HG03469 (cell line): ENCODE measurements around the gene STYX.

Experiments
- ATAC-seq: cut with Tn5 transposase; IDR thresholded peaks from one replicate; pipeline ENCODE4 v1.9.1; 2021; ENCODE audit warnings: mild to moderate bottlenecking, moderate library complexity, moderate number of reproducible peaks; ENCODE audit not compliant: unreplicated experiment

STYX gene

DNA sequence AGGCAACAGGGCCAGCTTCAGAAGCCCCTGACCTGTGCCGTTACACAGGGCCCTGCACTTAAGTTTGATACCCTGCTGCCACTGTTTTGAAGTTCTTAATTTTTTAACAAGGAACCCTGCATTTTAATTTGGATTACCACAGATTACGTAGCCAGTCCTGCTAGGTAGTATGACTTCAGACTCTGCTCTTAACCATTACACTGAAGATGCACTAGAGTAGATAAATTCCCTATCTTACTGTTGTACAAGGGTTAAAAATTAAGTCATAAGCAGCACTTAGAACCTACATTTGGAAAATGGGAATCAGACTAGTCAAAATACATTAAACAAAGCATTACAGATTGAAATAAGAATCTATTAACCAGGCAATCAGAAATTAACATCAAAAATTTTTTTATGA, 59.2 kb downstream of the STYX start:
- ATAC-seq = no peak

DNA sequence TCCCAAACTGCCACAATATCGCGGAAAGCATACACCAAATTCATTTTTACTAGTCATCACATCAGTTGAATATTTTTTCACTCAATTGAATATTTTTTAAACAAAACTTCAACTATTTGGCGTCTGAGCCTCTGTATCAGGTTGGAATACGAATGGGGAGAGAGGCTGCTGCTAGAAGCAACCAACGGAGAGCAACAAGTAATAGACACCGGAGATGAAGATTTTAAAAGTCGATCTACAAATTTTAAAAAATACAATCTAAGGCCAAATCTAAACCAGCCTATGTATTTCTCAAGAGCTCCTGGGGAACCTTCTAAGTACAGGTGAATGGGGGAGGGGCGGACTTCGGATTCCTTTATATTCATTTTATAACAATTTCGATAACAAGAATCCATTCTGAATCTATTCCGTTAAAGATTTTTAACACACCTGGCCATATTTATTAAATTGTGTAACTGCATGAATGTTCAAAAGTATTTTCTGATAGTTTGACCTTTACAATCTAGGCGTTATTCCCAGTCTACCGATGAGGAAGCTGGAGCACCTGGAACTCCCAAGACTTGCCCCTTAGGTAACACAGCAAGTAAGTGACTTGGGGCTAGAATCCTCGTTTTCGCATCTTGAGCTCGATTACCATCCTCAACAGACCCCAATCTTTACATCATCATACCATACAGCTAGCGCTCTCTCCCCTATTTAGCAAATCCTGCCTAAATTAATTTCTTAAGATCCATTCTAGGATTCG, 60.2 kb downstream of the STYX start:
- no peak for ATAC-seq

DNA sequence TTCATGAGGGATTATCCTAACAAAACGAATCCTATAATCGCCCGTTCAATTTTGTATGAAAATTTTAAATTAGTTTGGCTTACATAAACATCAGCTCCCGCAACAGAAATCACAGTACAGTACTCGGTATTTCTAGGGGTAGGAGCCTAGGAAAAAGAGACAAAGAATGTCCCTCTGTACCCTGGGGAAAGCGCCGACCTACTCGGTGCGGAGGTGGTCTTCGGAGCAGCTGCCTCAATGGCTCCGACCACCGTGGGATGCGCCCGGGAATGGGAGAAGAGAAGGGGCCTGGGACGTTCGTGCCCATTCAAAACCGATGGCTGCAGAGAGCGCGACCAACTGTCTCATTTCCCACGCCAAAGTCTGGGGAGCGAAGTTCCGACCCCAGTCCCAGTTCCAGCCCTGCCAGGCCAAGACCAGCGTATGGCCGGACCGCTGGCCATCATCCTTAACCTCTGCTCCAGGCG, 60.8 kb downstream of the STYX start:
- no peak for ATAC-seq

DNA sequence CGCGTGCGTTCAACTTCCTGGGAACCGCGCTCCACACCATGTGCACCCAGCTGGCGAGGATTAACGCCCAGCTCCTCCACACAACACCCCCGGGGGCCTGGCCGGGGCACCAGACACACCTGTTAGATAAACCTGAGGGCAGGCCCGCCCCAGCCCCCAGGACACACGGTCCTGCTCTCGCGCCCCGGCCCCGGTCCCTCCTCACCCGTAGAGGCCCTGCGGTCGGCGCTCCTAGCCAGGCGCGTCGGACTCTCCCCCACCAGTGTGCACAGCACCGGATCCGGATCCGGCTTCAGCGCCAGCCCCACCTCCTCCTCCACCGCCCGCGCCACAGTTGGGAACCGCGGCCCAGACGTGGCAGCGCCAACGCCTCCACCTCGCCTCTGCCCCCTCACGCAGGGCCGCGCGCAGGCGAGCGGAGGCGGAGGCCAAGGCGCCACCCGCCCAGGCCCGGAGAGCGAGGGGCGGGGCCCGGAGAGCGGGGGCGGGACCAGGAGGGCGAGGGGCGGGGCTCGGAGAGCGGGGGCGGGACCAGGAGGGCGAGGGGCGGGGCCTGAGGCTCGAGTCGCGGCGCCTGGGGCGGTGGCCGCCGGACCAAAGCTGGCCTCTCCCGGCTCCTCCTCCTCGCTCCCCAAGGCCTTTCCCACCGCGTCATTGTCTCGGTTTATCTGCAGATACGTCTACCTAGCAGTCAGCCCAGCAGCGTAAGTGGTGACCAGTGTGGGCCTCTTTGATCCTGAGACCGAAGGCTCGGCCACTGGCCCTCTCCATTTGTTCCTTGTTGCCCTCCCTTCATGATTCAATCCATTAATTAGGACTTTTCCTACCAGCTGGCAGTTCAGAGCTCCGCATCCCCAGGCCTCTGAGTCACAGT, 61.5 kb downstream of the STYX start, which contains the start of gene GNPNAT1:
TSS of gene GNPNAT1 (minus strand) at position 385 of the 874 bp plus-strand sequence. CDS start 6,957 bp downstream, outside the sequence.
- ATAC-seq = peak; percentile 85

DNA sequence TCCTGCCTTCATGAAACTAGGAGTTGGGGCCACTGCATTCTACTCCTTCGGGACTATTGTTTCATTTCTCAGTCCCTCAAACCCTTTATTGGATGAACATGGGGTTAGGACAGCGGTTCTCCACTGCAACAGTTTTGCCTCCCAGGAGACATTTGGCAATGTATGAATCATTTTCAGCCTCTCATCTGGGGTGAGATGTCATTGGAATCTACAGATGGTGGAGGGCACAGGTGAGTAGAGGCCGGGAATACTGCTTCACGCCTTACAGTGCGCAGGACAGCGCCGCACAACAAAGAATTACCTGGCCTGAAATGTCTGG, 62.1 kb downstream of the STYX start:
- no peak for ATAC-seq

DNA sequence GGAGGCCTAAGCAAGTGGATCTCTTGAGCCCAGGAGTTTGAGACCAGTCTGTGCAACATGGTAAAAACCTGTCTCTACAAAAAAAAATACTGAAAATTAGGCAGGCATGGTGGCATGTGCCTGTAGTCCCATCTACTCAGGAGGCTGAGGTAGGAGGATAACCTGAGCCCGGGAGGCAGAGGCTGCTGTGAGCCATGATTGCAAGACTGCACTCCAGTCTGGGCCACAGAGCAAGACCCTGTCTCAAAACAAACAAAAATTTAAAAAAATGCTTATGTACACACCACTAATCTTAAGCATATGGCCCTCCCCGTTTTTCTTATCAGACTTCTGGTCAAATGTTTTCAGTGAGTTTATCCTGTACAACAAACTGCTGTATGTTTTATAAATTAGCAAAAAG, 63.1 kb downstream of the STYX start:
- ATAC-seq = no peak

DNA sequence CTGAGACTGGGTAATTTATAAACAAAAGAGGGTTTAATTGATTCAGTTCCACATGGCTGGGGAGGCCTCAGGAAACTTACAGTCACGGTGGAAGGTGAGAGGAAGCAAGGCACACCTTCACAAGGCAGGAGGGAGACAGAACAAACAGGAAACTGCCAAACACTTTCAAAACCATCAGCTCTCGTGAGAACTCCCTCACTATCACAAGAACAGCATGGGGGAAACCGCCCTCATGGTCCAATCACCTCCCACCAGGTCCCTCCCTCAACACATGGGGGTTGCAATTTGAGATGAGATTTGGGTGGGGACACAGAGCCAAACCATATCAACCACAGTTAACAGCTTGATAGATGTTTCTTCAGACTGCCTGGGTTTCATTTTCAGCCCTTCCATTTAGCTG, 67.7 kb downstream of the STYX start:
- ATAC-seq = no peak

DNA sequence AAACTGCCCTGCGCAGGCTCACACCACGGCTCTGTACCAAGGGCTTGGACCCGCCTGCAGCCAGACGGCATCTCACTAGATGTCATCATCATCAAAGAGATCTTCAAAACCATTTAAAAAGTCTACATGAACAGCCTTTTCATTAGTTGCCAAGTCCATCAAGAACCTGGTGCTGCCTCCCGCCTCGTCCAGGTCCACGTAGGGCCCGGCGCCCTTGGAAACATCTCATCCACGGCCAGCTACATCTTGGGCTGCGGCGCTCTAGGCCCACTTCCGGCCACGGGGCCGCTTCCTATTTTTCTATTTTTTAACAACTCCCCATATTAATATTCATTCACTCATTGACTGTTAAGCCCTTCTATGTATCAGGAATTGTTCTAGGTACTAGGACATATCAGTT, 68.9 kb downstream of the STYX start:
- no peak for ATAC-seq

DNA sequence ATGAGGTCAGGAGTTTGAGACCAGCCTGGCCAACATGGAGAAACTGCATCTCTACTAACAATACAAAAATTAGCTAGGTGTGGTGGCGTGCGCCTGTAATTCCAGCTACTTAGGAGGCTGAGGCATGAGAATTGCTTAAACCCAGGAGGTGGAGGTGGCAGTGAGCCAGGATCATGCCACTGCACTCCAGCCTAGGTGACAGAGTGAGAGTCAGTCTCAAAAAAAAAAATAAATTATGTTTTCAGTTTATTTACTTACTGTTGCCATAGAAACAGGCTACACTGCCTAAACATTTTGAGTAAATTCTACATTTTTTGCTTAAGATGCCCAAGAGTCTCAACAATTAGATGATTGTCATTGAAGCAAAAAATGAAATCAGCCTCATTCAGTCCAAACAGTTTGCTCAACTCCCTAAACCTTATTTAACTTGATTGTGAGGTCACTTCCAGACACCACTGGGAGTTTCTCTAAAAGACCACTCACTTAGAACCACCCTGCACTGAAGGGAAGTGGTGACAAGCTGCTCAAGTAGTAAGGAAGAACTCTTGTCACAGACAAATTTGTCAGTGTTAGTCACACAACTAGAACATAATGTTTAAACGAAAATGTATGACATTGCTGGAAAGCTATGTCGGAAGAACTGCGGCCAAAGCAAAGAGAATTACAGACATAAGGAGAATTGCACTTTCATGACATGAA, 71.2 kb downstream of the STYX start:
- ATAC-seq = no peak

DNA sequence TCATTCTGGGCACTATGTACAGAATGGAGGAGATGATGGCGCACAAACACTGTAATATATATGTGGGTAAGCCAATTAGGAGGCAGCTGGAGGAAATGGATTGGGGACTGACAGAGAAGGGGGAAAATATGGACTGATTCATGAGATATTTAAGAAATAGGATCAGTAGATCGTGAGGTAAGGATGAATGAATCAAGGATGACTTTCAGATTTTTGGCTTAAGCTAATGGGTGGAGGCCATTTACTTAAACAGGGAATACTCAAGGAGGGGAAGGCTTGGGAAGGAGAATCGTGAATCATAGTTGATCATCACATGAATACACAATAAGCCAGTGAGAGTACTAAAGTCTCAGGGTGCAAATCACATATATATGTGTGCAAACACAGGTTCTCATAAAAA, 72.6 kb downstream of the STYX start:
- no peak for ATAC-seq

DNA sequence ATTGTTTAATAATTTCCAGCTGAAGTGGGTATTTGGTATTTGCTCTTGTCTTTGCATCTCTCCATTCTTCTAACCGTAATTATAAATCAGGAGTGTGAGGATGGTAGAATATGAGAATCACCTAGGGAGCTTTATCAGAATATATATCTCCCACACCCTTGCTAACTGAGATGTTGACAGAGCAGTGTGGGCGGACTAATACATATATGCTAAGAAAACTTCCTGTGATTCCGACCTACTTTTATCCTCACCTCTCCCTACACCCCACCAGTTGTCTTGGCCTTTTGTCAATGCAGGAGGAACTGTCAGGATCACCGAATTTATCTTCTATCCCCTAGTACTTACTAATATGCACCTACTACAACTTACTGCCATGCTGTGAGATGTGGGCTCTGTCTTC, 76.1 kb downstream of the STYX start:
- ATAC-seq = no peak

DNA sequence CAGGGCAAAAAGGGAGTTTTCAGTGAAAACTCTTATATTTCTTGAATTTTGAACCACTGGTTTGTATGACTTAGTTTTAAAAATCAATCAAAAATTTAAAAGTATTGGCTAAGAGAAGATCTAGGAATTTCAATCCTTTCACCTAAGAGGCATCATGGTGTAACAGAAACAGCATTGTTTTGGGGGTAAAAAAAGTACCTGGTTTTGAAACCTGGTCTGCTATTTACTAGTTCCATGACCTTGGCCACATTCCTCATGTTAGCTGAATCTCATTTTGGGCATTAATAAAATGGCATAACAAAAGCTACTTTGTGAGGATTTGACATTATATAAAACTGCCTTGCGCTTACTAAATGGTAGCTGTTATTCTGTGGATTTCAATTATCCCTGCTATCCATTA, 78.1 kb downstream of the STYX start:
- no peak for ATAC-seq

DNA sequence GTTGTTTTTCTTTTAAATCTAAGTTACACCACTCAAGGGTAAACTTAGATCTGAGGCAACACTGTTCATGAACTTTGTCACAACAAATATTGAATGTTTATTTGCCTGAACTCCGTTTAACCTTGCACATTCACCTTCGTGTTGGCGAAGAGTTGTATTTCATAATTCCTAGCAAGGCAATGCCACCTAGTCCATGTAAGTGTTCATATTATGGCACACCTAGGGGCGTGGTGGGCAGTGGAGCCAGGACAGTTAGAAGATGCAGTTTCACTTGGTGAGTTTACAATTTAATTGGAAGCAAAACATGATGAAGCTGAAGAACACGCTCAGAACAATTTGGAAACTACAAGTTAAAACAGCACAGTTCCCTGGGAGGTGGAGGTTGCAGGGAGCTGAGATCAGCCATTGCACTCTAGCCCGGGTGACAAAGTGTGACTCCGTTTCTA, 91.9 kb downstream of the STYX start:
- no peak for ATAC-seq

DNA sequence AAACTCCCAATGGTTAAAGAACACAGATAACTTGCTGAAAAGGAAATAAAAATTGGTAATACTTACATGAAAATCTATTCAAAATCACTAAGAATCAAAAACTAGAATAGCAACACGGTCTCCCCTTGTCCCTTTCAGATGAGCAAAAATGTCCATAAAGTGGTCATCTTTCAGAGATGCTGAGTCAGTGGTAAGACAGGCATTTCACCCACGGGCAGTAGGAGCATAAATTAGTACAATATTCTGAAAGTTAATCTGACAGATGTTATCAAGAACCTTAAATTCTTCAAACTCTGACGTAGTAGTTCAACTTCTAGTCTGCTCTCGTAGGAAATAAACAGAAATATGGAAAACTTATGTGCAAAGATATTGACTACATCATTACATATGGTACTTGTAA, 94.5 kb downstream of the STYX start:
- ATAC-seq = no peak
